ENCODE results near the gene TBX4. TPM values are rescaled to one million over a fixed set of nuclear protein-coding genes. Genes with fewer than 3 reads are reported as not detected.

The TBX4 gene
- polyA plus RNA-seq, 1 donor (not counting 4 experiments of a cell fraction or from before 2014, with no cell fraction given), result 0.04 TPM

DNA sequence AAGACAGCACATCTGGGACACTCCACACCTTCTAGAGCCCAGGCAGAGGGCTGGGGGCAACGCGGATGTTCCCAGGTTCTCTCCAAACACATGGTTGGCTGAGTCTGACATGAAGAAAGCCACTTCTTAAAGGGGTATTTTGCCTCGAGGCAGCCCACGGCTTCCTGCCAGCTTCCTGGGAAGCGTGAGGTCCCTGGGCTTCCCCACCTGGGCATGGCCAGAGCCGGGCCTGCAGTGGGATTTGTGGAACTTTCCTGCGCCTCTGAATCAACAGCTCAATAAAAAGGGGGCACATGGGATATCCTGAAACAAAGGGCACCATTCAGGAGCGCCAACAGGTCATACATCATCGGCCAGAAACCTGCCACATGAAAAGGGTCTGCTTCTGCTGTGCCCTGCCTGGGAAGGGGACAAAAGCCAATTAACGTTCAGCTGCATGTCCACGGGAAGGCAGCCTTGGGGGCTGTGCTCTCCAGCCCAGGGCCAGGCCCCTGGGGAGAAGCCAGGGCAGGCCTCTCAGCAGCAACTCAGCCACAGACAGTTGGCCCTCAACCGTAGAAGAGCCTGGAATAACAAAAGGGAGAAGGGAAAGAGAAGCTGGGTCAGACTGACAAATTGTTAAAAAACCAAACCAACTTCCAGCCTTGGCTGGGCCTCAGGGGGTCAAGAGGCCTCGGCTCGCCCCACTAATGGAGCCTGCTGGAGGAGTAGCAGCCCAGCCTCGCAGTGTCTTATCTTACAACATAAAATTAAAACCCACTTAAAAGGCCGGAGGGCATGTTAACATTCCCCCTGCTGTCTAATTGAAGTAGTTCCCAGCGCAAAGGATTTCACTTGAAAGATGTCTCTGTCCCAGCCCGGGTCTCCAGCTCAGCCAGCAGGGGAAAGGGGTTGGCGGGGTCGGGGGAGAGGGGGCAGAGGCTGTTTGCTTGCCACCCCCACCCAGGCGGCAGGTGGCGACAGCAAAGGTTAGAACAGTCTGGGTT lies 34.2 kb downstream of the TBX4 start:
- no peaks in the 10 kb centered on the region for H4K20me1 ChIP-seq (ENCODE audit: control insufficient read depth, extremely low read depth, insufficient read depth, low read length)
- no peak overlapping the region for H3K9ac ChIP-seq (ENCODE audit: control insufficient read depth, extremely low read depth, insufficient read depth, low read length)
- no peak overlapping the region for H3K4me3 ChIP-seq (ENCODE audit: control insufficient read depth in 2 of 3, extremely low read depth in 1 of 3, insufficient read depth in 2 of 3, low read depth in 1 of 3, low read length in 3 of 3)
- no peaks in the 10 kb centered on the region for H3K9me1 ChIP-seq (ENCODE audit: control insufficient read depth, extremely low read depth, insufficient read depth, low read length)
- H3K9me3 ChIP-seq (ENCODE audit: control insufficient read depth, low read depth, low read length), result no peaks in the 10 kb centered on the region
- no peak overlapping the region for H2AFZ ChIP-seq (ENCODE audit: control insufficient read depth, low read length)
- TF ChIP-seq EZH2 (IDR thresholded peaks at IDR 0.05; ENCODE audit: low read length), result no peak
- TF ChIP-seq, protein P1, sequence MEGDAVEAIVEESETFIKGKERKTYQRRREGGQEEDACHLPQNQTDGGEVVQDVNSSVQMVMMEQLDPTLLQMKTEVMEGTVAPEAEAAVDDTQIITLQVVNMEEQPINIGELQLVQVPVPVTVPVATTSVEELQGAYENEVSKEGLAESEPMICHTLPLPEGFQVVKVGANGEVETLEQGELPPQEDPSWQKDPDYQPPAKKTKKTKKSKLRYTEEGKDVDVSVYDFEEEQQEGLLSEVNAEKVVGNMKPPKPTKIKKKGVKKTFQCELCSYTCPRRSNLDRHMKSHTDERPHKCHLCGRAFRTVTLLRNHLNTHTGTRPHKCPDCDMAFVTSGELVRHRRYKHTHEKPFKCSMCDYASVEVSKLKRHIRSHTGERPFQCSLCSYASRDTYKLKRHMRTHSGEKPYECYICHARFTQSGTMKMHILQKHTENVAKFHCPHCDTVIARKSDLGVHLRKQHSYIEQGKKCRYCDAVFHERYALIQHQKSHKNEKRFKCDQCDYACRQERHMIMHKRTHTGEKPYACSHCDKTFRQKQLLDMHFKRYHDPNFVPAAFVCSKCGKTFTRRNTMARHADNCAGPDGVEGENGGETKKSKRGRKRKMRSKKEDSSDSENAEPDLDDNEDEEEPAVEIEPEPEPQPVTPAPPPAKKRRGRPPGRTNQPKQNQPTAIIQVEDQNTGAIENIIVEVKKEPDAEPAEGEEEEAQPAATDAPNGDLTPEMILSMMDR (optimal IDR thresholded peaks at IDR 0.05 in 1 of 3, IDR thresholded peaks at IDR 0.05 in 1 of 3, conservative IDR thresholded peaks at IDR 0.05 in 1 of 3; ENCODE audit: extremely low read depth in 1 of 3, insufficient read depth in 2 of 3, low read length in 3 of 3), result no peak
- H3K4me1 ChIP-seq (ENCODE audit: control insufficient read depth, extremely low read depth, insufficient read depth, low read length), result peaks cover 2% of the 10 kb centered on the region
- DNase-seq (ENCODE audit: low read depth, low spot score) (no peak), FAIRE-seq (no peak)
- H3K27me3 ChIP-seq (ENCODE audit: control insufficient read depth, extremely low read depth, insufficient read depth, low read length), result no peaks in the 10 kb centered on the region
- dilution Hi-C loops (cut with MboI; ENCODE audit: extremely low pct_ligation_motif_present, low sequenced_read_pairs), result no loop called here
- H3K79me2 ChIP-seq (ENCODE audit: control insufficient read depth, insufficient read depth, low read length), result no peaks in the 10 kb centered on the region
- no peak overlapping the region for H3K4me2 ChIP-seq (ENCODE audit: control insufficient read depth, extremely low read depth, insufficient read depth, low read depth, low read length)
- no peak overlapping the region for H3K27ac ChIP-seq (ENCODE audit: control insufficient read depth, insufficient read depth, low read length)
- no peaks in the 10 kb centered on the region for H3K36me3 ChIP-seq (ENCODE audit: control insufficient read depth in 2 of 2, extremely low read depth in 1 of 2, insufficient read depth in 2 of 2, low read length in 2 of 2)

DNA sequence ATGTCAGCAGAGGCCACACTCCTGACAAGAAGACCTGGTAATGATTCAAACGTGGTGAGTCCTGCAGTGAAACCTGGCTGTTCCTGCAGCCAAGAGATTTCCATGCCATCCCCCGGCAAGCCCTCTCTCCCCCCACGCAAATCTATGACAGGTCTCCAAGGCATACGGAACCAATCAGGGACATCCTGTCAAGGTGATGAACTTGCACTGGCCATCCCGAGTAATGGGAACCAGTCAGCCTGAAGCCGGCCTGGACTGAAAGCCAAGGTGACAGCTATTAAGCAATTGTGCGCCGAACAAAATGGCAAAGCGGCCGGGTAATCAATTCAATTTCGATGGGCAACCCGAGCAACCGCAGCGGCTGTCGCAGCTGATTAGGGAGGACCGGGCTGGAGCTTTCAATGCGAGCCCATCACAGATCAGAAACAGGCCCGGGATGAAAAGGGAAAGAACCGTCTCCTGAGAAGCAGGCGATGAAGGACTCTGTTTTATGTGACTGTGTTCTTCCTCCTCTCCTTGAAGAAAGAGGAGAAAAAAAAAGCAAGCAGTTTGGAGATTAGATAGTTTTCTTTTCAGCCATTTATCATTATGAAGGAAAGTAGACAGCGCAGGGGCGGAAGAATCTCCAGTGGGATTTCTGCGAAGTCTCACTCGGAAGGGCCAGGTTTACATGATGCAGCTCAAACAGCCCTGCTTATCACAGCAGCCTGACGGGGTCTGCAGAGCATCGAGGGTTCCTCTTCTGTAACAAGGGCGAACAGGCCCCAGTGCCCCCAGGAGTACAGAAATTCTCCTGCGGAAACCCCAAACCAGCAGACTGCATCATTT lies 35.2 kb downstream of the TBX4 start:
- Histone ChIP-seq H4K20me1 (ENCODE audit: control insufficient read depth, extremely low read depth, insufficient read depth, low read length) (no peaks in the 10 kb centered on the region), H3K4me2 (ENCODE audit: control insufficient read depth, extremely low read depth, insufficient read depth, low read depth, low read length) (no peak overlapping the region), H3K9ac (ENCODE audit: control insufficient read depth, extremely low read depth, insufficient read depth, low read length) (no peak overlapping the region), H3K9me3 (ENCODE audit: control insufficient read depth, low read depth, low read length) (no peaks in the 10 kb centered on the region), H3K27ac (ENCODE audit: control insufficient read depth, insufficient read depth, low read length) (no peak overlapping the region), H3K4me3 (ENCODE audit: control insufficient read depth in 2 of 3, extremely low read depth in 1 of 3, insufficient read depth in 2 of 3, low read depth in 1 of 3, low read length in 3 of 3) (no peak overlapping the region), H3K36me3 (ENCODE audit: control insufficient read depth in 2 of 2, extremely low read depth in 1 of 2, insufficient read depth in 2 of 2, low read length in 2 of 2) (no peaks in the 10 kb centered on the region), H3K79me2 (ENCODE audit: control insufficient read depth, insufficient read depth, low read length) (no peaks in the 10 kb centered on the region), H3K27me3 (ENCODE audit: control insufficient read depth, extremely low read depth, insufficient read depth, low read length) (no peaks in the 10 kb centered on the region), H3K9me1 (ENCODE audit: control insufficient read depth, extremely low read depth, insufficient read depth, low read length) (no peaks in the 10 kb centered on the region), H2AFZ (ENCODE audit: control insufficient read depth, low read length) (no peak overlapping the region), H3K4me1 (ENCODE audit: control insufficient read depth, extremely low read depth, insufficient read depth, low read length) (peaks cover 2% of the 10 kb centered on the region)
- FAIRE-seq (no peak), DNase-seq (ENCODE audit: low read depth, low spot score) (no peak)
- dilution Hi-C loops (cut with MboI; ENCODE audit: extremely low pct_ligation_motif_present, low sequenced_read_pairs), result no loop called here
- TF ChIP-seq, protein P1 (optimal IDR thresholded peaks at IDR 0.05 in 1 of 3, IDR thresholded peaks at IDR 0.05 in 1 of 3, conservative IDR thresholded peaks at IDR 0.05 in 1 of 3; ENCODE audit: extremely low read depth in 1 of 3, insufficient read depth in 2 of 3, low read length in 3 of 3), result no peak
- no peak for TF ChIP-seq EZH2 (IDR thresholded peaks at IDR 0.05; ENCODE audit: low read length)
